AG09319 (cell line): ENCODE measurements around the gene DDX10.

Experiments used
- DNase-seq: peaks from one replicate; pipeline ENCODE4 v3.0.0-alpha.2; 2010; ENCODE audit warnings: low read depth; ENCODE audit errors: extremely low read depth
- TF ChIP-seq, protein P1 (sequence below): IDR thresholded peaks from 2 replicates; pipeline ENCODE4 v1.5.1; 2011; ENCODE audit warnings: low read depth, mild to moderate bottlenecking, inconsistent platforms, low read length, moderate library complexity

DDX10 gene

GRCh38 chr11:108913204-108913603, 248.3 kb downstream of the DDX10 start:
- no peak for DNase-seq
- TF ChIP-seq, protein P1, sequence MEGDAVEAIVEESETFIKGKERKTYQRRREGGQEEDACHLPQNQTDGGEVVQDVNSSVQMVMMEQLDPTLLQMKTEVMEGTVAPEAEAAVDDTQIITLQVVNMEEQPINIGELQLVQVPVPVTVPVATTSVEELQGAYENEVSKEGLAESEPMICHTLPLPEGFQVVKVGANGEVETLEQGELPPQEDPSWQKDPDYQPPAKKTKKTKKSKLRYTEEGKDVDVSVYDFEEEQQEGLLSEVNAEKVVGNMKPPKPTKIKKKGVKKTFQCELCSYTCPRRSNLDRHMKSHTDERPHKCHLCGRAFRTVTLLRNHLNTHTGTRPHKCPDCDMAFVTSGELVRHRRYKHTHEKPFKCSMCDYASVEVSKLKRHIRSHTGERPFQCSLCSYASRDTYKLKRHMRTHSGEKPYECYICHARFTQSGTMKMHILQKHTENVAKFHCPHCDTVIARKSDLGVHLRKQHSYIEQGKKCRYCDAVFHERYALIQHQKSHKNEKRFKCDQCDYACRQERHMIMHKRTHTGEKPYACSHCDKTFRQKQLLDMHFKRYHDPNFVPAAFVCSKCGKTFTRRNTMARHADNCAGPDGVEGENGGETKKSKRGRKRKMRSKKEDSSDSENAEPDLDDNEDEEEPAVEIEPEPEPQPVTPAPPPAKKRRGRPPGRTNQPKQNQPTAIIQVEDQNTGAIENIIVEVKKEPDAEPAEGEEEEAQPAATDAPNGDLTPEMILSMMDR = no peak

GRCh38 chr11:108914211-108914610, 249.3 kb downstream of the DDX10 start:
- DNase-seq = no peak
- TF ChIP-seq, protein P1 = no peak

GRCh38 chr11:108914981-108915380, 250.1 kb downstream of the DDX10 start:
- peak; percentile 43 for DNase-seq

DNA sequence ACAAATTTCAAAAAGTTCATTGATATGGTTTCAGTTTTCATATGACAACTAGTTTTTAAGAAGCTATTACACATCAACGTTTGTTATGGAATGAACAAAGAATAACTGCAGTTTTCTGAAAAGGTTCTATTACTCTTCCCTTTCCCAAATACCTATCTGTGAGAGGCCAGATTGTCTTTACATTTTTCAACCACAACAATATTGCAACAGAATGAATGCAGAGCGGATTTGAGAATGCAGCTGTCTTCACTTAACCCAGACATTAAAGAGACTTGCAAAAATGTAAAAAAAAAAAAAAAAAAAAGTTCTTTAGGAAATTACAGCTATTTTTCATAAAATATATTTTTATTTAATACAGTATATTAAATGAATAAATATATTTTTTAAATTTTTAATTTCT, 250.8 kb downstream of the DDX10 start:
- no peak for DNase-seq
- TF ChIP-seq, protein P1 = no peak

More at GRCh38 chr11:108914981-108915380, 250.1 kb downstream of the DDX10 start:
- TF ChIP-seq, protein P1 = no peak

DNA sequence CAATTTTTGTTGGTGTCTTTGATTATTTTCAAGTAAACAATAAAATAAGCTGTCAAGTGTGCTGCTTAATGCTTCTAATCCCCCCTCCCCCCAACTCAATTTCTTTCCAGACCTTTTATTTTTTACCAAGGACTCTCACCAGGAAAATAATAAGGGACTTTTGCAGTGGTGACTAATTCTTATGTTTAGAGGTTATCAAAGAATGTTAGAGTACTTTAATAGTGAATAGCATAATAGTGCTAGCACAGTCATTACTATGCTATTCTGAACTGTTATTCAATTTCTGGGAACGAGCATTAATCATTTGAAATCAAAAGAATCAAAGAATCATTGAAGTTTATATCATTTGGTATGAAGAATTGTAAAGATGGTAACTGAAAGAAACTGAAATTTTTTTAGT, 251.4 kb downstream of the DDX10 start:
- TF ChIP-seq, protein P1 = no peak
- DNase-seq = no peak

DNA sequence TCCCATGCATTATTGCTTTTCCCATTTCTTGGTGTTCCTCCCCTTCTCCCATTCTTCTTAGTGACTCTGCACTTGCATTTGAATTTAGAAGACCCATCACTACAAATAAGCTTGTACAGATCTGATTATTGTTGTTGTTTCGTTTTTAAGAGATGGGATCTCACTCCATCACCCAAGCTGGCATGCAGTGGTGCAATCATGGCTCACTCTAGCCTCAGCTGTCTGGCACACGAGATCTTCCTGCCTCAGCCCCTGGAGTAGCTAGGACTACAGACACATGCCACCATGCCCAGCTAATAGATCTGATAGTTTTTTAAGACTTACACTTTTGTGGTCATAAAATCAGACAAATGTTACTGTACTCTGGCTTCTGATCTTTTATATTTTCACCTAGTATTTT, 252.1 kb downstream of the DDX10 start:
- DNase-seq = no peak
- TF ChIP-seq, protein P1 = no peak

- TF ChIP-seq, protein P1 = no peak
- no peak for DNase-seq
Measured at GRCh38 chr11:108921211-108921610, 256.3 kb downstream of the DDX10 start.

DNA sequence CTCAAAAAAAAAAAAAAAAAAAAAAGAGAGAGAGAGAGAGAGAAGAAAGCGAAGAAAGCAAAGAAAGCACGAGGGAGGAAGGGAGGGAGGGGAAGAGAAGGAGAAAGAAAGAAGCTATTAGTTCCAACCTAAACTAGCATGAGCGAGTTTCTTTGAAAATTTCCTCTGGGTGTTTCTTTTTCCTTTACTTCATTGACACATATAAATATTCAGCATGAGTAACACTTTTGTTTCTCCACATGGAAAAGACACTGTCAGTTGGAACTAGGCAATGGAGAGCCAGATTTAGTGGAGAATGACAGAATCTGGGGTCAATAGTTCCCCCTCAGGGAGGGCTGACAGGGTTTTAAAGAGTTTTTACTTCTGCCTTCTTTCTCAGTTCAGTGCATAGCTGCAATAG, 257.4 kb downstream of the DDX10 start:
- no peak for DNase-seq
- TF ChIP-seq, protein P1 = no peak
